Epithelial cell of esophagus (primary cell): ENCODE data around the gene ROBO4.
A peak's percentile ranks its signal among the peaks of the same experiment; 100 is the strongest.

ENCODE experiments used
- DNase-seq: peaks from one replicate; pipeline ENCODE4 v3.0.0; 2010; ENCODE audit warnings: low read depth
- H3K4me3 ChIP-seq: 2 replicates; pipeline ENCODE4 v1.5.1; 2011; ENCODE audit warnings: mild to moderate bottlenecking, low read length, control low read depth
- TF ChIP-seq, protein P1 (sequence below): IDR thresholded peaks from 2 replicates; pipeline ENCODE4 v1.5.1; 2011; ENCODE audit warnings: low read depth, mild to moderate bottlenecking, low read length, control low read depth, inconsistent platforms; ENCODE audit not compliant: insufficient read depth; ENCODE audit errors: missing control alignments

The ROBO4 gene

DNA sequence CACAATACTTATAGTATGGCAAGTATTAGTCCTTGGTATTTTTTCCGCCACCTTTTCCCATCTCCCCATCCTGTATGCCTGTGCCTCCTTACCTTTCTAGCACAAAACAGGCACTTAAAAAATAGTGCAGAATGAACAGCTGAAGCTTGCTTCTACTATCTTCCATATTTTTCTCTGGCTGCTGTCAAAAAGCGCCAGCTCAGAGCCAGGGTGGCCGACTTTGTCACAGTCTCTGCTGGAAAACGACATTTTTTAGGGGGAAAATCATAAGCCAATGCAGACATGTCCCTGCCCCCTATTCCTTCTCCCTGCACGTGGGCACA is 58.9 kb downstream of the ROBO4 start:
- TF ChIP-seq, protein P1, sequence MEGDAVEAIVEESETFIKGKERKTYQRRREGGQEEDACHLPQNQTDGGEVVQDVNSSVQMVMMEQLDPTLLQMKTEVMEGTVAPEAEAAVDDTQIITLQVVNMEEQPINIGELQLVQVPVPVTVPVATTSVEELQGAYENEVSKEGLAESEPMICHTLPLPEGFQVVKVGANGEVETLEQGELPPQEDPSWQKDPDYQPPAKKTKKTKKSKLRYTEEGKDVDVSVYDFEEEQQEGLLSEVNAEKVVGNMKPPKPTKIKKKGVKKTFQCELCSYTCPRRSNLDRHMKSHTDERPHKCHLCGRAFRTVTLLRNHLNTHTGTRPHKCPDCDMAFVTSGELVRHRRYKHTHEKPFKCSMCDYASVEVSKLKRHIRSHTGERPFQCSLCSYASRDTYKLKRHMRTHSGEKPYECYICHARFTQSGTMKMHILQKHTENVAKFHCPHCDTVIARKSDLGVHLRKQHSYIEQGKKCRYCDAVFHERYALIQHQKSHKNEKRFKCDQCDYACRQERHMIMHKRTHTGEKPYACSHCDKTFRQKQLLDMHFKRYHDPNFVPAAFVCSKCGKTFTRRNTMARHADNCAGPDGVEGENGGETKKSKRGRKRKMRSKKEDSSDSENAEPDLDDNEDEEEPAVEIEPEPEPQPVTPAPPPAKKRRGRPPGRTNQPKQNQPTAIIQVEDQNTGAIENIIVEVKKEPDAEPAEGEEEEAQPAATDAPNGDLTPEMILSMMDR: no peak
- no peak for DNase-seq
- H3K4me3 ChIP-seq: no peak overlapping the region

DNA sequence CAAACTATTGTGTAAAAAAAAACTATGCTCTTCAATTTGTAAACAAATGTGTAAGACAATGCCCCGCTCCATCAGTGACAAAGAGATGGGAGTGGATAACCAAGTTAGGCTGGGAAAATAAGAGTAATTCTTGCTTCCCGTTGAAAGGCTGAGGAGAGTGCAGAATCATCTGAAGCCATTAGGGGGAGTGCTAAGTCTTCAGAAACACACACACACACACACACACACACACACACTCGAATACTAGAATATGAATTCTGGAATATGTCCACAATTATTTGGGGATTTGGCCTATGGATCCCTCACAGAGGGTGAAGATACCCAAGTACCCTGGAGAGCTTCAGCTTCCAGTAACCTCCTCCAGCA is 60.2 kb downstream of the ROBO4 start:
- TF ChIP-seq, protein P1: peak; percentile 71
- no peak overlapping the region for H3K4me3 ChIP-seq
- DNase-seq: peak; percentile 87

GRCh38 chr11:124835918-124836317 is 61.7 kb downstream of the ROBO4 start:
- no peak for DNase-seq
- H3K4me3 ChIP-seq: no peak overlapping the region
- TF ChIP-seq, protein P1: no peak

DNA sequence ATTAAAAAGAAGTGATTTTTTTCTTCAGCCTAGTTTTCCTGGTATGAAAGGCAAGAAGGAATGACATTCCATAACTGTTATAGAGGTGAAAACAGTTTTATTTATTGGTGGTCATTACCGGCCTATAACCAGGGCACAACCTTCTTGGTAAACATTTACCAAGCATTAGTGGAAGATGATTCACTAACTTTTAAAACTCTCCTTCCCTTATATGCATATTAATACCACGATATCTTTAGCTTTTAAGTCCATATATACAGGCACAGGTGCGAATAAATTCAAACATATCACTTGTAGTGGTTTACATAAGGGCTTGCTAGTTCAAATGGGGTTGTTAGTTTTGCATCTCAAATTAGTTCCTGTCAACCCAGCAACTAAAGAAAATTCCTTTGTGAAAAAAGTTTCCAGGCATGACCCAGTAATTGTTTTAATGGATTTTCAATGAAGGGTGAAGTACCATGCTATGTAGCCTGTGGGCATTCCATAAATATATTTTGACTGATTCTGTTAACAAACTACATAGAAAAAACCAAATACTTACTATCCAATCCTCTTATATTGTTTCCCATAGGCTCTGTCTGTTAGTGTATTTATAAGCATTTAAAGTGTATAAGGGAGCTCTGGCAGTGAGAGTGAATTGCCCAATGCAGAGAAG is 63.0 kb downstream of the ROBO4 start:
- DNase-seq: no peak
- TF ChIP-seq, protein P1: no peak
- H3K4me3 ChIP-seq: no peak overlapping the region
